ENCODE data around the gene HLCS. TPM values are rescaled to one million over a fixed set of nuclear protein-coding genes. Genes with fewer than 3 reads are reported as not detected.

Gene HLCS
- polyA plus RNA-seq, 1 of the 3 experiments (the other 2 are of a cell fraction), result 13.0 TPM

DNA sequence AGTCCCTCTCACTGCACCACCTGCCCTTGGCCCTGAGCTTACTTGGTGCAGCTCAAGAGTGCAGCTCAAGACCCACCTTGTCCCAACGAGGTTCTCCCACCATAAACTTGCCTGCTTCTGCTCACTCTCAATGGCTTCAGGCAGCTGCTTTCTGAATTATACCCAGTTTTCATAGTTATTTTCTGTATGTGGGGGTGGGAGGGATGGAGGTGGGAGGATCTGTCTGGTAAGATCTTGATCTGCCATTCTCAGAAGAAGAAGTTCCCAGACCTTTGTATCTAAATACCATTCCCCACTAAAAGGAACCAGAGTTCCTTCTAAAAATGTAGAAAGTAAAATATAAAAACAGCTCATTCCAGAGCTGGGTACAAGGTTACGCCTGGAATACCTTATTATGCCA lies 156.0 kb downstream of the HLCS start:
- Histone ChIP-seq H3K9me2 (no peaks in the 10 kb centered on the region), H3F3A (replicated peaks; ENCODE audit: insufficient read depth) (no peaks in the 10 kb centered on the region), H3K4me2 (no peak overlapping the region), H3K27me3 (ENCODE audit: insufficient read depth) (no peaks in the 10 kb centered on the region), H2AFZ (ENCODE audit: low read depth) (no peak overlapping the region), H3K9me3 (no peaks in the 10 kb centered on the region), H3K79me2 (ENCODE audit: insufficient read depth) (no peaks in the 10 kb centered on the region), H3K9ac (no peak overlapping the region), H3K4me3 (ENCODE audit: low read depth in 2 of 2, low read length in 1 of 2) (no peak overlapping the region), H3K4me1 (ENCODE audit: control insufficient read depth in 1 of 2, insufficient read depth in 2 of 2, low read depth in 1 of 2, low read length in 1 of 2) (peaks cover 2 to 3% of the 10 kb centered on the region in 2 experiments; a peak in 1 of 4 replicates), H3K36me3 (replicated peaks in 1 of 2; ENCODE audit: control insufficient read depth in 1 of 2, insufficient read depth in 2 of 2, low read length in 1 of 2) (no peaks in the 10 kb centered on the region), H3K27ac (ENCODE audit: low read depth in 2 of 2, low read length in 1 of 2) (no peak overlapping the region), H4K20me1 (ENCODE audit: insufficient read depth) (no peaks in the 10 kb centered on the region)
- 96% methylated on average over 1 of the region's 2 CpGs for WGBS (ENCODE audit: low lambda C conversion rate)
- ChIA-PET CTCF (no interaction called here), POLR2A (no interaction called here)
- TF ChIP-seq FOXM1 (IDR thresholded peaks at IDR 0.05; ENCODE audit: low read depth), result no peak
- no peak for TF ChIP-seq ELF1 (IDR thresholded peaks at IDR 0.05)
- no peak for TF ChIP-seq RXRA (IDR thresholded peaks at IDR 0.05; ENCODE audit: borderline replicate concordance, low read depth)
- TF ChIP-seq POLR2AphosphoS5 (IDR thresholded peaks at IDR 0.05; ENCODE audit: low read depth, low read length), result no peak
- TF ChIP-seq MEF2A (IDR thresholded peaks at IDR 0.05; ENCODE audit: borderline replicate concordance, low read depth), result no peak
- TF ChIP-seq, protein P1, sequence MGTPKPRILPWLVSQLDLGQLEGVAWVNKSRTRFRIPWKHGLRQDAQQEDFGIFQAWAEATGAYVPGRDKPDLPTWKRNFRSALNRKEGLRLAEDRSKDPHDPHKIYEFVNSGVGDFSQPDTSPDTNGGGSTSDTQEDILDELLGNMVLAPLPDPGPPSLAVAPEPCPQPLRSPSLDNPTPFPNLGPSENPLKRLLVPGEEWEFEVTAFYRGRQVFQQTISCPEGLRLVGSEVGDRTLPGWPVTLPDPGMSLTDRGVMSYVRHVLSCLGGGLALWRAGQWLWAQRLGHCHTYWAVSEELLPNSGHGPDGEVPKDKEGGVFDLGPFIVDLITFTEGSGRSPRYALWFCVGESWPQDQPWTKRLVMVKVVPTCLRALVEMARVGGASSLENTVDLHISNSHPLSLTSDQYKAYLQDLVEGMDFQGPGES (IDR thresholded peaks at IDR 0.05; ENCODE audit: low read depth, low read length), result no peak
- no peak for TF ChIP-seq EZH2phosphoT487 (IDR thresholded peaks at IDR 0.05; ENCODE audit: borderline replicate concordance, low read depth)
- TF ChIP-seq RCOR1 (IDR thresholded peaks at IDR 0.05; ENCODE audit: low read length), result no peak
- no peak for DNase-seq

DNA sequence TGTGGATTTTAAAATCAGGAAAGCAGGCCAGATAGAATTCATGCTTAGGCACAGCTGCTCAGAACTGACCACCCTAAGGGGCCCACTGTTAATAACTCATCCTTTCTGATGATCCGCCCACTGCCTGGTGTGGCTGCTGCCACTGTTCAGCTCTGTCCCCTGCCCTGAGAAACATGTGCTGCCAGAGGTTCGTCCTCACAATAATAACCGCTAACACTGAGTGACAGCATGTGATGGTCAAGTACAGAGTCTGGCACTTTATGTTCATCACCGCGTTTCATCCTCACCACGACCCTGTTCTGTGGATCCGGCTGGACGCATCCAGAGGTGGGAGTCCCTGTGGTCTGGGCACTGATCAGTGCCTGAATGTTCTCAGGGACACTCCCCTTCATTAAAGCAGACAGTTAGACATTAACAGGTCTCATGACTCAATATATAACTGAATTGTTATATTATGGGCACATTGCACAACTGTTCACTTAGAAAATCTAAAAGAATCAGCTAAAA lies 159.0 kb downstream of the HLCS start:
- Histone ChIP-seq H3K36me3 (replicated peaks in 1 of 2; ENCODE audit: control insufficient read depth in 1 of 2, insufficient read depth in 2 of 2, low read length in 1 of 2) (no peaks in the 10 kb centered on the region), H3K79me2 (ENCODE audit: insufficient read depth) (no peaks in the 10 kb centered on the region), H2AFZ (ENCODE audit: low read depth) (no peak overlapping the region), H3K27me3 (ENCODE audit: insufficient read depth) (no peaks in the 10 kb centered on the region), H3K9me2 (no peaks in the 10 kb centered on the region), H3K9ac (no peak overlapping the region), H3K9me3 (no peaks in the 10 kb centered on the region), H3K4me2 (no peak overlapping the region), H3K27ac (ENCODE audit: low read depth in 2 of 2, low read length in 1 of 2) (no peak overlapping the region), H4K20me1 (ENCODE audit: insufficient read depth) (no peaks in the 10 kb centered on the region), H3F3A (replicated peaks; ENCODE audit: insufficient read depth) (no peaks in the 10 kb centered on the region), H3K4me3 (ENCODE audit: low read depth in 2 of 2, low read length in 1 of 2) (no peak overlapping the region), H3K4me1 (ENCODE audit: control insufficient read depth in 1 of 2, insufficient read depth in 2 of 2, low read depth in 1 of 2, low read length in 1 of 2) (peaks cover 2 to 3% of the 10 kb centered on the region in 2 experiments; a peak in 1 of 4 replicates)
- TF ChIP-seq, protein P2, sequence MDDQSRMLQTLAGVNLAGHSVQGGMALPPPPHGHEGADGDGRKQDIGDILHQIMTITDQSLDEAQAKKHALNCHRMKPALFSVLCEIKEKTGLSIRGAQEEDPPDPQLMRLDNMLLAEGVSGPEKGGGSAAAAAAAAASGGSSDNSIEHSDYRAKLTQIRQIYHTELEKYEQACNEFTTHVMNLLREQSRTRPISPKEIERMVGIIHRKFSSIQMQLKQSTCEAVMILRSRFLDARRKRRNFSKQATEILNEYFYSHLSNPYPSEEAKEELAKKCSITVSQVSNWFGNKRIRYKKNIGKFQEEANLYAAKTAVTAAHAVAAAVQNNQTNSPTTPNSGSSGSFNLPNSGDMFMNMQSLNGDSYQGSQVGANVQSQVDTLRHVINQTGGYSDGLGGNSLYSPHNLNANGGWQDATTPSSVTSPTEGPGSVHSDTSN (IDR thresholded peaks at IDR 0.05), result no peak
- no peak for TF ChIP-seq TCF12 (IDR thresholded peaks at IDR 0.05)
- no peak for TF ChIP-seq FOXM1 (IDR thresholded peaks at IDR 0.05; ENCODE audit: low read depth)
- no peak for TF ChIP-seq RXRA (IDR thresholded peaks at IDR 0.05; ENCODE audit: borderline replicate concordance, low read depth)
- no peak for TF ChIP-seq POLR2AphosphoS5 (IDR thresholded peaks at IDR 0.05; ENCODE audit: low read depth, low read length)
- no peak for TF ChIP-seq RAD21 (IDR thresholded peaks at IDR 0.05; ENCODE audit: low read length)
- TF ChIP-seq GABPA (IDR thresholded peaks at IDR 0.05; ENCODE audit: low read depth), result no peak
- TF ChIP-seq EZH2phosphoT487 (IDR thresholded peaks at IDR 0.05; ENCODE audit: borderline replicate concordance, low read depth), result no peak
- no peak for TF ChIP-seq MEF2A (IDR thresholded peaks at IDR 0.05; ENCODE audit: borderline replicate concordance, low read depth)
- no peak for TF ChIP-seq TEAD4 (IDR thresholded peaks at IDR 0.05; ENCODE audit: borderline replicate concordance, insufficient read depth)
- no peak for TF ChIP-seq NFIC (IDR thresholded peaks at IDR 0.05; ENCODE audit: borderline replicate concordance)
- ChIA-PET POLR2A (no interaction called here), CTCF (interaction anchor here (1.4 kb wide), 1 partner anchor 47 kb away, joined by 4 read pairs; no protein-coding TSS in a partner anchor)
- DNase-seq, result no peak
- WGBS (ENCODE audit: low lambda C conversion rate), result 91% methylated on average over 7 of the region's 8 CpGs
